Measurements from ENCODE around the gene ARHGAP1.

Gene ARHGAP1

GRCh38 chr11:46695345-46696211 lies 4.8 kb downstream of the ARHGAP1 start:
- TF ChIP-seq CTCF (IDR thresholded peaks at IDR 0.05; ENCODE audit: low read depth, low read length) = no peak
- no peak overlapping the region for H3K4me3 ChIP-seq (replicated peaks in 1 of 2; ENCODE audit: low read depth in 2 of 2, low read length in 2 of 2)
- DNase-seq (ENCODE audit: low read depth in 2 of 2) = no peak

- no peak for DNase-seq (ENCODE audit: low read depth in 2 of 2)
- no peak overlapping the region for H3K4me3 ChIP-seq (replicated peaks in 1 of 2; ENCODE audit: low read depth in 2 of 2, low read length in 2 of 2)
- TF ChIP-seq CTCF (IDR thresholded peaks at IDR 0.05; ENCODE audit: low read depth, low read length) = no peak
Measured at GRCh38 chr11:46694607-46695006, 5.8 kb downstream of the ARHGAP1 start.

- DNase-seq (ENCODE audit: low read depth in 2 of 2) = no peak
- no peak for TF ChIP-seq CTCF (IDR thresholded peaks at IDR 0.05; ENCODE audit: low read depth, low read length)
- no peak overlapping the region for H3K4me3 ChIP-seq (replicated peaks in 1 of 2; ENCODE audit: low read depth in 2 of 2, low read length in 2 of 2)
Measured at GRCh38 chr11:46694072-46694471, 6.3 kb downstream of the ARHGAP1 start.

GRCh38 chr11:46693597-46694012 lies 6.8 kb downstream of the ARHGAP1 start:
- no peak for TF ChIP-seq CTCF (IDR thresholded peaks at IDR 0.05; ENCODE audit: low read depth, low read length)
- DNase-seq (ENCODE audit: low read depth in 2 of 2) = peak; percentile 55
- no peak overlapping the region for H3K4me3 ChIP-seq (replicated peaks in 1 of 2; ENCODE audit: low read depth in 2 of 2, low read length in 2 of 2)

- no peak for TF ChIP-seq CTCF (IDR thresholded peaks at IDR 0.05; ENCODE audit: low read depth, low read length)
- no peak for DNase-seq (ENCODE audit: low read depth in 2 of 2)
Measured at GRCh38 chr11:46692450-46692849, 8.0 kb downstream of the ARHGAP1 start.

GRCh38 chr11:46690702-46691101 lies 9.7 kb downstream of the ARHGAP1 start:
- no peak for TF ChIP-seq CTCF (IDR thresholded peaks at IDR 0.05; ENCODE audit: low read depth, low read length)

More at GRCh38 chr11:46692450-46692849, 8.0 kb downstream of the ARHGAP1 start:
- H3K4me3 ChIP-seq (replicated peaks in 1 of 2; ENCODE audit: low read depth in 2 of 2, low read length in 2 of 2) = no peak overlapping the region

More at GRCh38 chr11:46690702-46691101, 9.7 kb downstream of the ARHGAP1 start:
- H3K4me3 ChIP-seq (replicated peaks in 1 of 2; ENCODE audit: low read depth in 2 of 2, low read length in 2 of 2) = no peak overlapping the region
- DNase-seq (ENCODE audit: low read depth in 2 of 2) = no peak
